HUDEP-2 (cell line): ENCODE measurements around the gene C20orf141.
"Not testable (repeated sequence)": the region's sequence is repeated elsewhere in the genome, so short reads cannot be mapped to it uniquely, and the experiment has no call there.

Experiments
- DNase-seq, 76 experiments: peaks; one replicate each; lab custom pipeline; 2025; ENCODE audit not compliant: unreplicated experiment in 76 of 76; lab: John Stamatoyannopoulos, UW

The C20orf141 gene

GRCh38 chr20:2799271-2799670 lies 15.5 kb upstream of the C20orf141 start:
- no peak for DNase-seq

- DNase-seq = no peak
These were observed 14.9 kb upstream of the C20orf141 start for GRCh38 chr20:2799688-2800520.

DNA sequence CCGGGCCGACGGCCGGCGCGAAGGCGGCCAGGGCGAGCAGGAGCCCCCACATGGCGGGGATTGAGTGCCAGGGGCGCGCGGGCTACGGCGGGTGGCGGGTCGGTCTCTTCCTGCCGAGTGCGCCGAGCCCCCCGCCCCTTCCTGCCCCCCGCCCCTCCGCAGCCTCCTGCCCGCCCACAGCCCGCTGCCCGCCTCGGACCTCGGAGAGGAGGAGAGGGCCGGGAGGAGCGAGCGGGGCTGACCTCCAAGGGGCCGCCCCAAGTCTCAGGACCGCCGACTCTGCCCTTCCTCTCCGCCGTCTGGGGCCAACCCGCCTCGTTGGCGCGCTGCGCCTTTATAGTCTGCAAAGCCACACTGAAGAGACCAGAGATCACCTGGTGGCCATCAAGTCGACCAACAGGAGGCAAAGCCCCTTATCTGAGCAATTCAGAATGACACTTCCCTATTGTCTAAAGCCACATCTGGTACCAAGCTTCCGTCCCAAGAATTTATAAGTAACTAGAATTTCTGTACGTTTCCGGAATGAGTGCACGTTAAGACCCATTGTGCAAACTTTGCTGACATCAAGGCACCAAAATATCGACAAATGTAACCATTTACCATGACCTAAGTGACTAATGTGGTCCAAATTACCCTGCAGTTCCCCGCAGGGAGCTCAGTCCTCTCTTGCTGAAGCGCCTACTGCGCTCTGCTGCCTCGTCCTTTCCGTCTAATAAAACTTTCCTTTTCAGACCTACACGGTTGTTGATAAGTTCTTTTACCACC lies 14.1 kb upstream of the C20orf141 start, which contains the start of gene CPXM1:
Gene CPXM1, minus strand, starts transcription at position 107 of the 765 bp plus-strand sequence. Its CDS starts 55 bp downstream, at position 52.
- peak in 1 of 76 experiments; percentile 3 for DNase-seq

DNA sequence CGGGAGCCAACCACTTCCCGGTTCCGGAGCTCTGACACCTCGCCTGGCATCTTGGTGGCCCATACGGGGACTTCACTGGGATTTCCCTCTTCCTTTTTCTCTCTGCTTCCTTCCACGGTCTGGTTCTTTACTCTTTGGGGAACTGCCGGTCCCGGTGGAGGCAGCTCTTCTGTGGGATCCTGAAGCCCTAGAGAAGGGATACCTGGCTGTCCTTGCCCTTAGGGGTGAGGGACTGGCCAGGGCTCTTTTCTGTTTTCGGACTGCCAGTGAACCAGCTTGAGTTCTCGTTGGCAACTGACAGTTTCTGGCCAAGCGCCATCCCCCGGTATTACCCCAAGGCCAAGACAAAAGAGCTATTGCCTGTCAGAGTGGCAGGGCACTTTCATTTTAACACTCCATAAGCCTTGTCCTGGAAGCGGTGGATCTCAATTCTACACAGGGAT lies 13.5 kb upstream of the C20orf141 start:
- DNase-seq = no peak

DNA sequence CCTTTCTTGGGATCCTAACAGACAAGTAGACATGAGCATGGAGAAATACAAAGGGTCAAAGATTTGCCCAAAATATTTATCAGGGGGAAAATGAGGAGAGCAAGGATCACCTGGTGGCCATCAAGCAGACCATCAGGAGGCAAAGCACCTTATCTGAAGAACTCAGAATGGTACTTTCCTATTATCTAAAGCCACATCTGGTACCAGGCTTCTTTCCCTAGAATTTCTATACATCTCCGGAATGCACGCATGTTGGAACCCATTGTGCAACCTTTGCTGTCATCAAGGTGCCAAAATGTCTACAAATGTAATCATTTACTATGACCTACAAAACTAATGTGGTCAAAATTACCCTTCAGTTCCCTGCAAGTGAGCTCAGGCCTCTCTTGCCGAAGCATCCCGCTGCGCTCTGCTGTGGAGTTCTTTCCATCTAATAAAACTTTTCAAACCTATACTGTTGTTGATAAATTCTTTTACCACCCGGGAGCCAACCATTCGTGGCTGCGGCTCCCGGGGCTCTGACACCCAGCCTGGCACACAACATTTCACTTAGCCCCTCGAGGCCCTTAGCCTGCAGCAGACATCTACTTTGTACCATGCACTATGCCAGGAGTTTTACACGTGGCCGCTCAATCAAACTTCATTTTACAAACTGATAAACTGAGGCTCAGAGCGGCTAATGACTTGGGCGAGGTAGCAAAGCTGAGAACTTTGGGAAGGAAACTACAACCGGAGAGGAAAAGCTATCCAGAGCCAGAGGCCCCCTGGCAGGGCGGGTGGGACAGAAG lies 10.6 kb upstream of the C20orf141 start:
- no peak for DNase-seq

- no peak for DNase-seq
These were observed 9.7 kb upstream of the C20orf141 start for GRCh38 chr20:2804852-2805688.

DNA sequence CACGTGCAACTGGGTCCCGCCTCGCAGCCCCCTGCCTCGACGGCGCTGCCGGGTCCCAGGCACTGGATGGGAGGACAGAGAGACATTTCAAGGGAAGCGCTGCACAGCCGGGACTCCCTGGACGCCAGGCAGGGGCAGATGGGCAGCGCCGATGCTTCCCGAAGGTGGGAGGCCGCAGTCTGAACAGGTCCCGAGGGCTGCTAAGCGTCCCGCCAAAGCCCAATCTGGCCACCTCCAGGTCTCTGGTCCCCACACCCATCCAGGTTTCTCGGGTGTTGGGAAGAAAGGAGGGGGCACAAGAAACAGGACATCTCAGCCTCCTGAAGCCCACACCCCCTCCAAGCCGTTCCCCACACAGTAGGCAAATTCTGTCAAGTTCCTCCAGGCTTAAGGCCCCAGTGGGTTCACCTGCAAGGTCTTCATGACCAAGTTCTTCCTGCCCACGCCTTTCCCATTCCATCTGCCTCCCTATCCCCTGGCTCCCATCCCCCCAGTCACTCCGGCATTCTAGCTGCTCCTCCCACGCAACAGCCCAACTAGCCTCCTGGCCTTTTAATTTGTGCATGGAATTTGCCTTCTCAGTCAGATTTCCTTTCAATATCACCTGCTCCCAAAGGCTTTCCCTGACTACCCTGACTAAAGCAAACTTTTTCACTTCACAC lies 9.0 kb upstream of the C20orf141 start:
- DNase-seq = no peak

GRCh38 chr20:2806351-2806701 lies 8.5 kb upstream of the C20orf141 start:
- DNase-seq = no peak

- peak in 5 of 76 experiments; percentile 9 to 43 (median 25) for DNase-seq
These were observed 7.8 kb upstream of the C20orf141 start for GRCh38 chr20:2807019-2807418.

DNA sequence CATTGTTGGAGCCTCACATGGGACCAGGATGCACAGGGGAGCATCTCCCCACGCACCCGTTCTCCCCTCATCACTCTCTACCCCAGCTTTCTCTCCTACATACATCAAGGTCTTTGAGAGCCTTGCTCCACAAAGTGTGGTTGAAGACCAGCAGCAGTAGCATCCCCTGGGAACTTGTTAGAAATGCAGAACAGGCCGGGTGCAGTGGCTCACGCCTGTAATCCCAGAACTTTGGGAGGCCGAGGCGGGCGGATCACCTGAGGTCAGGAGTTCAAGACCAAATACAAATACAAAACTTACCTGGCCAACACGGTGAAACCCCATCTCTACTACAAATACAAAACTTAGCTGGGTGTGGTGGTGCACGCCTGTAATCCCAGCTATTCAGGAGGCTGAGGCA lies 6.9 kb upstream of the C20orf141 start:
- not testable (repeated sequence) for DNase-seq

- DNase-seq = no peak
These were observed 5.1 kb upstream of the C20orf141 start for GRCh38 chr20:2809690-2810089.

GRCh38 chr20:2812189-2812588 lies 2.6 kb upstream of the C20orf141 start:
- DNase-seq = no peak

GRCh38 chr20:2814076-2814475 lies 711 bp upstream of the C20orf141 start:
- DNase-seq = no peak

- DNase-seq = no peak
These were observed 584 bp downstream of the C20orf141 start for GRCh38 chr20:2815242-2815900.

DNA sequence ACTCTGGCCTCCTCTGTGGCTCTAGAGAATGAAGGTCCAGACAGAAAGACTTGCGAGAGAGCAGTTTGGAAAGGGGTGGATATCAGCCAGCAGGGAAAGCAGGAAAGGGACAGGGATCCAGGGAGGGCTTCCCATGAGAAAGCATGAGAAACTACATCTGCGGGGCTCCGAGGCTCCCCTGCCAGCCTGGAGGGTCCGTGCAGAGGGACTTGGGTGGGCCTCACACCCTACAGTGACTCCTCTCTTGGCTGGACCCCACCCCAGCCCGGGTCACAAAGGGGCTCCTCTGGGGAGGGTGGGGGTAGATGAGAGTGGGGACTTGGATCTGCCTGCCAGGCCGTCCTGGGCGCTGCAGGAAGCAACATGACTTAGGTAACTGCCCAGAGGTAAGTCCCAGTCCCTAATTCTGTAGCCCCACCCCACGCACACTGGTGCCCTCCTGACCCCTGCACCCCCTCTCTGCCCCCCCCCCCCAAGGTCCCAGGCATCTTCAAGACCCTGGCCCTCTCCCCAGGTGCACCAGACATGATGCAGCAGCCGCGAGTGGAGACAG lies 1.3 kb downstream of the C20orf141 start, which contains the start of gene TMEM239:
Gene TMEM239, plus strand, starts transcription at position 335 of the 553 bp plus-strand sequence. Its CDS starts 191 bp downstream, at position 526.
- DNase-seq = no peak

DNA sequence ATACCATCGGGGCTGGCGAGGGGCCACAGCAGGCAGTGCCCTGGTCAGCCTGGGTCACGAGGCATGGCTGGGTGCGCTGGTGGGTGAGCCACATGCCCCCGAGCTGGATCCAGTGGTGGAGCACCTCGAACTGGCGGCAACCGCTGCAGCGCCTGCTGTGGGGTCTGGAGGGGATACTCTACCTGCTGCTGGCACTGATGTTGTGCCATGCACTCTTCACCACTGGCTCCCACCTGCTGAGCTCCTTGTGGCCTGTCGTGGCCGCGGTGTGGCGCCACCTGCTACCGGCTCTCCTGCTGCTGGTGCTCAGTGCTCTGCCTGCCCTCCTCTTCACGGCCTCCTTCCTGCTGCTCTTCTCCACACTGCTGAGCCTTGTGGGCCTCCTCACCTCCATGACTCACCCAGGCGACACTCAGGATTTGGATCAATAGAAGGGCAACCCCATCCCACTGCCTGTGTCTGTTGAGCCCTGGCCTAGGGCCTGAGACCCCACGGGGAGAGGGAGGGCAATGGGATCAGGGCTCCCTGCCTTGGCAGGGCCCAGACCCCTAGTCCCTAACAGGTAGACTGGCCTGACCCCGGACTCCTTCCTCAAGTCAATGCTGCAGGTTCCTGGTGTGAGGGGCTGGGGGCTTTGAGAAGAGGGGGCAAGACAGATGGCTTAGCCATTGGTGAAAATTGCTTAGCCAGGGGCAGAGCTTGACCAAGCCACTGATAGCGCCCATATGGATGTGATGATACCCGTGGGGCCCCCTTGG lies 2.0 kb downstream of the C20orf141 start:
- peak in 4 of 76 experiments; percentile 5 to 15 (median 14) for DNase-seq

DNA sequence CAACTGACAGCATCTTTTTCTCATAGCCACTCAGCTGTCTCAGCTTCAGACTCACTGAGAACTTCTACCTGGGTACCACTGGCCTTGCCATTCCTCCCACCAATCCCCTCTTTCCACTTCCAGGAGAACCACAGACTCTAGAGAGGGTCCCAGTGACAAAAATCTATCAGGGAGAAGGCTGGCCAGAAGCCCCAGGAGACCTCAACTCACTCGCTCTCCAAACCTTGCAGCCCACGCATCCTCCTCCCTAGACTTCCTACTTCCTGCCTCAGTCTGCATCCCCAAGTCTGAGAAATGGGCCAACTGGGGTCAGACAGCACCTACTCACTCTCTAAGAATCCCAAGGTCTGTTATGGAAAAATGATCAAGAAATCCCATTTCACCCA lies 2.5 kb downstream of the C20orf141 start:
- DNase-seq = no peak
